ENCODE results near the gene INPPL1.

Gene INPPL1

GRCh38 chr11:72287293-72287692, 62.7 kb downstream of the INPPL1 start:
- no peak for DNase-seq (ENCODE audit: low read depth)
- no peak for TF ChIP-seq CTCF (IDR thresholded peaks at IDR 0.05; ENCODE audit: low read length, missing control alignments)
- H3K4me3 ChIP-seq (replicated peaks; ENCODE audit: low read depth, low read length) = no peak overlapping the region
